PC-3 (cell line): Measurements from ENCODE around the gene XPR1. TPM values are rescaled to one million over a fixed set of nuclear protein-coding genes. Genes with fewer than 3 reads are reported as not detected.

Experiments used
- ATAC-seq: fragments of 200-7000 bp; cut with Tn5 transposase; 2 replicates; pipeline ENCODE4 v1.9.1; 2020; ENCODE audit warnings: mild to moderate bottlenecking, moderate library complexity
- BruUV-seq: library from RNA; stranded (reverse); fragments of 400-500 nt; replicated peaks from 2 replicates; lab custom pipeline; 2021; lab: Mats Ljungman, UMichigan
- CTCF ChIA-PET: fragments of 300-600 bp; sonication (Branson Sonifier 250); formaldehyde crosslinking; loops from one replicate; lab custom pipeline; 2022; ENCODE audit warnings: antibody characterized with exemption; lab: Charles Lee
- POLR2A ChIA-PET: fragments of 300-600 bp; sonication (Branson Sonifier 250); formaldehyde crosslinking; loops from one replicate; lab custom pipeline; 2022; ENCODE audit warnings: antibody characterized with exemption; ENCODE audit not compliant: unreplicated experiment; lab: Charles Lee
- DNase-seq: peaks from one replicate; pipeline ENCODE4 v3.0.0-alpha.2; 2015
- H2AFZ ChIP-seq: fragments of 300-600 bp; sonication (generic); 2 replicates; pipeline ENCODE4 v1.6.0; 2016; ENCODE audit warnings: antibody characterized with exemption, low read length
- H3F3A ChIP-seq: fragments of 300-600 bp; sonication (generic); one replicate; pipeline ENCODE4 v1.6.0; 2017; ENCODE audit warnings: antibody characterized with exemption, low read length, control low read depth, mild to moderate bottlenecking; ENCODE audit not compliant: unreplicated experiment
- H3K27ac ChIP-seq: fragments of 300-600 bp; sonication (generic); 2 replicates; pipeline ENCODE4 v1.5.1; 2016; ENCODE audit warnings: mild to moderate bottlenecking, low read length
- H3K27me3 ChIP-seq: fragments of 300-600 bp; sonication (generic); 2 replicates; pipeline ENCODE4 v1.6.1; 2016; ENCODE audit warnings: low read length, mixed read lengths
- H3K36me3 ChIP-seq: fragments of 300-600 bp; sonication (generic); 2 replicates; pipeline ENCODE4 v1.6.1; 2016; ENCODE audit warnings: low read depth, mixed run types, low read length, mixed read lengths
- H3K4me1 ChIP-seq: fragments of 300-600 bp; sonication (generic); 2 replicates; pipeline ENCODE4 v1.5.1; 2016; ENCODE audit warnings: low read length; ENCODE audit not compliant: insufficient read depth
- H3K4me2 ChIP-seq: fragments of 300-600 bp; sonication (generic); 2 replicates; pipeline ENCODE4 v1.6.0; 2016; ENCODE audit warnings: low read length
- H3K4me3 ChIP-seq: fragments of 300-600 bp; sonication (generic); 2 replicates; pipeline ENCODE4 v1.5.1; 2016; ENCODE audit warnings: mild to moderate bottlenecking, low read length, mixed read lengths
- H3K79me2 ChIP-seq: fragments of 300-600 bp; sonication (generic); 2 replicates; pipeline ENCODE4 v1.6.1; 2017; ENCODE audit warnings: low read length, mixed read lengths
- H3K9ac ChIP-seq: fragments of 300-600 bp; sonication (generic); 2 replicates; pipeline ENCODE4 v1.6.0; 2016; ENCODE audit warnings: mild to moderate bottlenecking, low read length
- H3K9me2 ChIP-seq: fragments of 300-600 bp; sonication (generic); replicated peaks from 2 replicates; pipeline ENCODE4 v1.6.1; 2016; ENCODE audit warnings: mixed run types, low read length, mixed read lengths
- H3K9me3 ChIP-seq: fragments of 300-600 bp; sonication (generic); 2 replicates; pipeline ENCODE4 v1.6.1; 2016; ENCODE audit warnings: low read length, mixed read lengths
- H4K20me1 ChIP-seq: fragments of 300-600 bp; sonication (generic); 2 replicates; pipeline ENCODE4 v1.6.1; 2016; ENCODE audit warnings: low read length, mixed read lengths
- EZH2 ChIP-seq: fragments of 300-600 bp; sonication (generic); IDR thresholded peaks from one replicate; pipeline ENCODE4 v1.6.1; 2017; ENCODE audit warnings: antibody characterized with exemption, mild to moderate bottlenecking, low read length; ENCODE audit not compliant: unreplicated experiment
- EZH2phosphoT487 ChIP-seq: fragments of 300-600 bp; sonication (generic); IDR thresholded peaks from 2 replicates; pipeline ENCODE4 v1.6.1; 2018; ENCODE audit warnings: mild to moderate bottlenecking, antibody characterized with exemption, low read length, borderline replicate concordance
- intact Hi-C: fragments of 100-400 bp; cut with micrococcal nuclease; formaldehyde crosslinking; loops from 2 replicates; pipeline ENCODE4 v1.9.0; 2023
- total RNA-seq: library from RNA; depleted of rRNA; stranded (reverse); fragments of >200 nt; gene quantifications from 2 replicates; pipeline ENCODE4 v1.2.3, GENCODE V29; 2014
- TF ChIP-seq, protein P1 (sequence below): fragments of 300-600 bp; sonication (generic); conservative IDR thresholded peaks from 2 replicates; pipeline ENCODE4 v1.5.1; 2017; ENCODE audit warnings: antibody characterized with exemption, low read depth, mild to moderate bottlenecking, low read length

XPR1 gene
- total RNA-seq, 1 experiment from 2014 or later: 8.2 TPM

DNA sequence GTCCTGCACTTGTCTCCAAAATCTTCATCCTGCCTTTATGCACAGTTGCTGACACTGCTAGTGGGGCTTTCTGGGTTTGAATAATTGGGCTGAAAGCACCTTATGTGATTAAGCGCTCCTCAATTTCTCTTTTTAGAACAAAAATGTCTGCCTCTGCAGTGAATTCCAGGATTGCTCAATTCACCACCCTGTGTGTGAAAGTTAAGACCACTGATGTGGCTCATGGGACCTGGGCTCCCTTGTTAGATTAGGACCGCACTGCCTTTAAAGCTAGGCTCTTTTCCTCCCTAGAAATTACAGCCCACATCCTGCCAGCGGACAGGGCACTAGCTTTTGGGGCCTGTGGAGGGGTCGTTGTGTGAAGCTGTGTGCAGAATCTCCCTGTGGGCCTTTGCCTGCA is 299.7 kb downstream of the XPR1 start:
- BruUV-seq: no TSS peak
- no peaks in the 10 kb centered on the region for H4K20me1 ChIP-seq
- intact Hi-C loops: no loop called here
- ChIA-PET CTCF (no interaction called here), POLR2A (no interaction called here)
- no peak overlapping the region for H3K4me3 ChIP-seq
- no peaks in the 10 kb centered on the region for H3K9me3 ChIP-seq
- no peak overlapping the region for H3K9ac ChIP-seq
- H3K9me2 ChIP-seq: no peaks in the 10 kb centered on the region
- no peak for TF ChIP-seq EZH2phosphoT487
- TF ChIP-seq EZH2: no peak
- TF ChIP-seq, protein P1, sequence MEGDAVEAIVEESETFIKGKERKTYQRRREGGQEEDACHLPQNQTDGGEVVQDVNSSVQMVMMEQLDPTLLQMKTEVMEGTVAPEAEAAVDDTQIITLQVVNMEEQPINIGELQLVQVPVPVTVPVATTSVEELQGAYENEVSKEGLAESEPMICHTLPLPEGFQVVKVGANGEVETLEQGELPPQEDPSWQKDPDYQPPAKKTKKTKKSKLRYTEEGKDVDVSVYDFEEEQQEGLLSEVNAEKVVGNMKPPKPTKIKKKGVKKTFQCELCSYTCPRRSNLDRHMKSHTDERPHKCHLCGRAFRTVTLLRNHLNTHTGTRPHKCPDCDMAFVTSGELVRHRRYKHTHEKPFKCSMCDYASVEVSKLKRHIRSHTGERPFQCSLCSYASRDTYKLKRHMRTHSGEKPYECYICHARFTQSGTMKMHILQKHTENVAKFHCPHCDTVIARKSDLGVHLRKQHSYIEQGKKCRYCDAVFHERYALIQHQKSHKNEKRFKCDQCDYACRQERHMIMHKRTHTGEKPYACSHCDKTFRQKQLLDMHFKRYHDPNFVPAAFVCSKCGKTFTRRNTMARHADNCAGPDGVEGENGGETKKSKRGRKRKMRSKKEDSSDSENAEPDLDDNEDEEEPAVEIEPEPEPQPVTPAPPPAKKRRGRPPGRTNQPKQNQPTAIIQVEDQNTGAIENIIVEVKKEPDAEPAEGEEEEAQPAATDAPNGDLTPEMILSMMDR: no peak
- H3F3A ChIP-seq: no peaks in the 10 kb centered on the region
- H3K27me3 ChIP-seq: no peaks in the 10 kb centered on the region
- ATAC-seq (no peak), DNase-seq (no peak)
- H3K36me3 ChIP-seq: no peaks in the 10 kb centered on the region
- H3K27ac ChIP-seq: no peak overlapping the region
- H2AFZ ChIP-seq: no peak overlapping the region
- H3K4me1 ChIP-seq: no peaks in the 10 kb centered on the region
- no peaks in the 10 kb centered on the region for H3K79me2 ChIP-seq
- no peak overlapping the region for H3K4me2 ChIP-seq

DNA sequence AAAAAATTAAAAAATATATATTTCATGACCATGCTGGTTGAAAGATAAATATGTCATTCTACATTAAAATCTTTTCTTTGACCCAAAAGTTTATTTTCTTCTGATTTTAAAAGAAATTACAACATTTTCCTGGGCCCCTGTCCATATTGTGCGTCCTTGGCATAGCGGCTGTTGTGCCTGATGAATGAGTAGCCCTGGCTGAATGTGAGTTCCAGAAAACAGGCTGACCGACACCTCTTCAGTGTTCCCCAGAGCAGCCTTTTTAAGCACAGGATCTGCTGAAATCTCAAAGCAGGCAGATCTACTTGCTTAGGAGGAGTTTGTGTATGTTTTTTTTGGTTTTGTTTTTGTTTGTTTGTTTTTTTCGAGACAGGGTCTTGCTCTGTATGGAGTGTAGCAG is 300.6 kb downstream of the XPR1 start:
- H4K20me1 ChIP-seq: no peaks in the 10 kb centered on the region
- ChIA-PET POLR2A (no interaction called here), CTCF (no interaction called here)
- no TSS peak for BruUV-seq
- ATAC-seq: no peak
- no peak overlapping the region for H2AFZ ChIP-seq
- no peaks in the 10 kb centered on the region for H3K4me1 ChIP-seq
- H3K4me3 ChIP-seq: no peak overlapping the region
- no peaks in the 10 kb centered on the region for H3F3A ChIP-seq
- H3K36me3 ChIP-seq: no peaks in the 10 kb centered on the region
- no peaks in the 10 kb centered on the region for H3K9me3 ChIP-seq
- intact Hi-C loops: no loop called here
- H3K27ac ChIP-seq: no peak overlapping the region
- no peaks in the 10 kb centered on the region for H3K9me2 ChIP-seq
- no peaks in the 10 kb centered on the region for H3K27me3 ChIP-seq
- no peak overlapping the region for H3K4me2 ChIP-seq
- no peak overlapping the region for H3K9ac ChIP-seq
- no peaks in the 10 kb centered on the region for H3K79me2 ChIP-seq
- DNase-seq: no peak
- TF ChIP-seq EZH2: no peak
- TF ChIP-seq EZH2phosphoT487: no peak
- TF ChIP-seq, protein P1: no peak

DNA sequence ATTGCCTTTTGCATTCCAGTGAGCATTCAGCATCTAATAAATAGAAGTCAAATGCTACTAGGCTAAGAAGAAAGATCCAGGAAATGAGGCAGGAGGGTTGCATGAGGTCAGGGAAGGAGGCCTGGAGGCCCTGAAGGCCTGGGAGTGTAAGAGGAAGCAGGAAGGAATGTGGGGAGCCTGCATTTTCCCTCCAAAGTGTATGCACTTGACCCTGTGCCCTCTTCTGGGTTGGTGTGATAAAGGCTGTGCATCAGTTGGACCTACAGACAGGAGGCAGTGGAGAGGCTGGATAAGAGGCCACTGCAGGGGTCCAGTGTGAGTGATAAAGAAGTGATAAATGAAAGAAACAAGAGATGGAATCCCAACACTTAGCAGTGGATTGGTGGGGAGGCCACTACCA is 301.3 kb downstream of the XPR1 start:
- BruUV-seq: no TSS peak
- Histone ChIP-seq H3F3A (no peaks in the 10 kb centered on the region), H3K4me1 (no peaks in the 10 kb centered on the region), H3K9ac (no peak overlapping the region), H3K9me2 (no peaks in the 10 kb centered on the region), H2AFZ (no peak overlapping the region), H3K9me3 (no peaks in the 10 kb centered on the region), H3K36me3 (no peaks in the 10 kb centered on the region), H3K27ac (no peak overlapping the region), H4K20me1 (no peaks in the 10 kb centered on the region), H3K79me2 (no peaks in the 10 kb centered on the region), H3K4me3 (no peak overlapping the region), H3K27me3 (no peaks in the 10 kb centered on the region), H3K4me2 (no peak overlapping the region)
- intact Hi-C loops: no loop called here
- ChIA-PET POLR2A (no interaction called here), CTCF (no interaction called here)
- ATAC-seq (no peak), DNase-seq (no peak)
- TF ChIP-seq, protein P1: no peak
- TF ChIP-seq EZH2: no peak
- no peak for TF ChIP-seq EZH2phosphoT487
